SKM-1 (cell line): ENCODE results near the gene RNF144B.
"Not testable (repeated sequence)": the region's sequence is repeated elsewhere in the genome, so short reads cannot be mapped to it uniquely, and the experiment has no call there.

Source experiments
- DNase-seq: peaks from one replicate; lab custom pipeline; 2025; ENCODE audit not compliant: unreplicated experiment; lab: John Stamatoyannopoulos, UW

Gene RNF144B

DNA sequence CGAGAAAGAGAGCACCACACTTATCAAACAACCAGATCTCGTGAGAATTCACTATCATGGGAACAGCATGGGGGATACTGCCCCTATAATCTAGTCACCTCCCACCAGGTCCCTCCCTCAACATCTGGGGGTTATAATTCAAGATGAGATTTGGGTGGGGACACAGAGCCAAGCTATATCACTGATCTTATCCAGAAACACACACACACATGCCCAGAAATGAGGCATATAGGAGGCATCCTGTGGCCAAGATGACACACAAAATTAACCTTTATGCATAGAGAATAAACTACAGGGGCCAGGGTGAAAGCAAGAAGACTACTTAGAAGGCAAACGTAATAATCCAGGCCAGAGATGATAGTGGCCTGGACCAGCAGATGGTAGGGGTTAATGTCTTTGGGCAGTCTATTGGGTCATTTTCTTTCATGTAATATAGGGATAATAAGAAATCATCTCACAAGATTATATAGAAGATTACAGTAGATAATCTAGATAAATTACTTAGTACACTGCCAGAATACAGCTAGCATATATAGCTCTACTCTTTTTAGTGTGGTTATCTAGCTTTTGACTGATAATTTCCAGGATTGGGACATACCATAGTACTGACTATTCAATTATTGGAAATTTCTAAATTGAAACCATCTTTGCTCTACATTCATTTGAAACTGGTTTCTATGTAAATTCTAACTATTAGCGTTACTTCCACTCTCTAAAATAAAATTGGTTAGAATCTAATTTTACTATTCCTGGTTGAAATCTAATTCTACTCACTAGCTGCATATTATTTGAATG lies 20.0 kb downstream of the RNF144B start:
- DNase-seq: no peak

DNA sequence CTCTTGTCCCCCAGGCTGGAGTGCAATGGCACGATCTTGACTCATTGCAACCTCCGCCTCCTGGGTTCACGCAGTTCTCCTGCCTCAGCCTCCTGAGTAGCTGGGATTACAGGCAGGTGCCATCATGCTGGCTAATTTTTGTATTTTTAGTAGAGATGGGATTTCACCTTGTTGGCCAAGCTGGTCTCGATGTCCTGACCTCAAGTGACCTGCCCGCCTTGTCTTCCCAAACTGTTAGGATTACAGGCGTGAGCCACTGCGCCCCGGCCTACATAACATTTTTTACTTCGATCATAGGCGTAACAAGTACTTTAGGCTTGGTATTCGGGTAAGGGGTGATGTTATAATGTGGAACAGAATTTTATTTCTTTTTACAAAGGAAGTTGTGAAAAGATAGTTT lies 22.5 kb downstream of the RNF144B start:
- DNase-seq: not testable (repeated sequence)

DNA sequence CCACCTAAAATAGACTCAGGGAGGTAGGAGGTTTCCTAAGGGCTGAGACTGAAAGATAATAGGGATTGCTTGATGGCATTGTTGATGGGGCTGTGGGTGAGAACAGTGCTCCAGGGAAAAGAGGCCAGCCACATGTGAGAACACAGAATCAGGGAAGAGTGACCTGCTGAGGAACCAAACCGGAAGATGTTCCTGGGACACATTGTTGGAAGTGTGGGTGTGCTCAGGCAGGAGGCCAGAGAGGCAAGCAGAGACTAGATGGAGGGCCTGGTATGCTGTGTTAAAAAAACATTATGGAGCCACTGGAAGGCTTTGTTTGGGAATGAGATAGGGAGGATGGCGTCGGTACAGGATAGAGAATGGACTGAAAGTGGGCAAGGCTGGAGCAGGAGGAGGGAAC lies 23.3 kb downstream of the RNF144B start:
- DNase-seq: no peak

DNA sequence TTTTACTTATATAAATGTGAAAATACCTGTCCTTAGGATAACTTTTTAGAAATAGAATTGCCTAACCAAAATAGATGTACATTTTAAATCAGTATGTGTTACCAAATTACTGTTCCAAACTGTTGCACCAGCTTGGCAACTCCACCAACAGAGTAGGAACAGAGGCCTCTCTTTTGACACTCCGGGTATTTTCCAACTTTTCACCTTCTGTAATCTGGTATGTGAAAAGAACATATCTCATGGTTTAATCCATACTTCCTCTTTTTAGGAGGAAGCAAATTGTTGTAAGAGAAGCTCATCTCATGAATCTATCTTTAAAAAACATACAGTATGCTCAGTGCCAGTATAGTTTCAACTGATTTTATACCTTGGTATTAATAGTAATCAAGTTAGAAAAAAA lies 24.9 kb downstream of the RNF144B start:
- DNase-seq: peak; percentile 74

DNA sequence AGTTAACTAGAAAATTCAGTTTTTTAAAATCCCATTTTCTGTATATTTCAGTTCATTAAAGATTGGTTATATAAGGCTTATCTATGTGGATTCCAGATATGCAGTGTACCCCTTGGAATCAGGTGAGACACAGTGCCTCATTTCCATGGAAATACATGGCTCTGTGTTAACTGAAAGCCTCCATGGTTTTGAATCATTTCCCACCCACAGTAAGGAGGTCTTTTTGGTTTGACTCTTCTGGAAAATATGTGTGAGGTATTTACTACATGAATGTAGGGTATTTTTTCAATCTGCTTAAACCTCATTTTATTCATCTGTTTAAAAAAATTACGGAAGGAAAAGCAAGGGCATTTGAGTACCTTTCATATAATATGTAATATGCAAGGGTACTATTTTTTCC lies 25.5 kb downstream of the RNF144B start:
- DNase-seq: no peak

DNA sequence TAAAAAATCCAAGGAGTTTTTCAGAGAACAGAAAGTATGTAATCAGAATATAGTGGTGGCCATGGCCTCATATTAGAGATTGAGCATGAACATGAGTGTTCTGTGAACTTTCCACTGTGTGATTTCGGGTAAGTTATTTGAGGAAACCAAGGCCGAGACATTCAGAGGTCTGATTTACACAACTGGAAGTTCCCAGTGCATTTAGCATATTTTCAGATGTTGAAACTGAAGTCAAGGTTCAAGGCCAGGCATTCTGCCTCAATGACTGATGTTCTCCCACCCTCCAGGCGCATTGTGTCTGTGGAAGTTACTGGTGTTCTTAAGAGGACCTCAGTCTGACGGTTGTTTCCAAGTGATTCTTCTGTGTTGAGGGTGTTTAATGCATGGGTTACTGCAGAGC lies 26.2 kb downstream of the RNF144B start:
- no peak for DNase-seq

DNA sequence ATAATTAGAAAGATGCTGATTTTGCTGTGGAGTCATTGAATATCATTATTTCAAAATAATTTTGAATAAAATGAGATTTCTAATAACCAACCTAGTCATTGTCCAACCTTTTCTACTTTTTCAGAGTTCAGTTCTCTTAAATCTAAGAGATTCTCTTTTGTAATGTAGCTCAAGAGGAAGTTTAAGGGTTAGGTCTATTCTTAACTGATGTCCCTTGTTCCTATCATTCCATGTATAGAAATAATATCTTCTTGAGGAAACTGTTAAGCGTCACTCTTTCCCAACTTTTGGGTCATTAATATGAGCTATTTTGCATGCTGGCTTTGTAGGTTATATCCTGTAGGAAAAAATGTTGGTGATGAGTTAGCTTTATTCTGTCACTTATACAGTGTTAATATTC lies 27.0 kb downstream of the RNF144B start:
- no peak for DNase-seq

DNA sequence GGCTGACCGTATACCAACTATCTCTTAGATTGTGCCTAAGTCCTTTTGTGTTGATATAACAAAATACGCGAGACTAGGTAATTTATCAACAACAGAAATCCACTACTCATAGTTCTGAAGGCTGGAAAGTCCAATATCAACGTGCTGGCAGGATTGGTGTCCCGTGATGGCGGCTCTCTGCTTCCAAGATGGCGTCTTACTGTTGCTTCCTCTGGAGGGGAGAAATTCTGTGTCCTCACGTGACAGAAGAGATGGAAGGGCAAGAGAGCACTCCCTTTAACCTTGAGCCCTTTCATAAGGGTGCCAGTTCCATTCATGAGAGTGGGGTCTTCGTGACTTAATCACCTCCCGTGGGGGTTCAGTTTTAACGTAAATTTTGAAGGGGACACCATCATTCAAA lies 28.1 kb downstream of the RNF144B start:
- DNase-seq: no peak

DNA sequence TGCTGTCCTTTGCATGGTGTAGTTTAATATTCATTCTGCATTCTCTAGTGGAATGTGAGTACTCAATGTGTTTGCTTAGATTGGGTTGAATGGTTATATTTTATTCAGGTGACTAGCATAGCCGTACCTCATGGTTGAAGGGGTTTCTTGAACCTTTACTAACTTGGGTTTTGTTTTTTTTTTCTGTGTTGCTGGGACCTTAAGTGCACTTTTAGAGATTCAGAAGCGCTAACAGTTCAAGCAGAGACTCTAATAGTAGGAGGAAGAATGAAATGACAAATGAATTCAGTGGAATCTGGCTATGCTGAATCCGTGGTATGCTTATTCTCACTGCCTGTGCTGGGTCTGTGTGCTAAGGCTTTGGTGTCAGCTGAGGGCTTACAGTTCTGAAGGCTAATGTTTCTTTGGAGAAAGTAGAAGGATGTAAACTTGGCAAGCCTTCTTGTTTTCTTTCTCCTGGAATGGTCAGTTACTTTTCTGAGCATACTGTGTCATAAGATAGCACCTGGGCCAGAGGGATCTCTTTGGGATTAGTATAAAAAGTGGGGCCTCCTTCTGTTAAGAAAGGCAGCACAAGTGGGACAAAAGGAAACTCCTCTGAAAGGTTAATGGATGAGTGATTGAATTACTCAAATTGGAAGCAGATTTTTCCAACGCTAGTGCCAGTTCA lies 28.7 kb downstream of the RNF144B start:
- DNase-seq: no peak

DNA sequence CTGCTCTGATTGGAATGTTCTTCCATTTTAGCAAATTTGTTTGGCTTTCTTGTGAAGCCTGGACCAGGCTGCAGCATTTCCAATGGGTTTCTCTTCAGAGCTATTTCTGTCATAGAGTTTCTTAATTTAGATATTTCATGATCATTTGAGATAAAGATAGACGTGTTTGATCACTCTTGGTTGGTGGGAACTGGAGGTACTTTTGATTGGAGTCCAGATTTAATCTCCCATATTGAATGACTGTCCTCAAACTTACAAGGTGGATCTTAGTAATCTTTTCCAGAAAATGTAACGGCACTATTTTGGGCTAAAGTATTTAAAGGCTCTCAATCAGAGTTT lies 29.2 kb downstream of the RNF144B start:
- no peak for DNase-seq

DNA sequence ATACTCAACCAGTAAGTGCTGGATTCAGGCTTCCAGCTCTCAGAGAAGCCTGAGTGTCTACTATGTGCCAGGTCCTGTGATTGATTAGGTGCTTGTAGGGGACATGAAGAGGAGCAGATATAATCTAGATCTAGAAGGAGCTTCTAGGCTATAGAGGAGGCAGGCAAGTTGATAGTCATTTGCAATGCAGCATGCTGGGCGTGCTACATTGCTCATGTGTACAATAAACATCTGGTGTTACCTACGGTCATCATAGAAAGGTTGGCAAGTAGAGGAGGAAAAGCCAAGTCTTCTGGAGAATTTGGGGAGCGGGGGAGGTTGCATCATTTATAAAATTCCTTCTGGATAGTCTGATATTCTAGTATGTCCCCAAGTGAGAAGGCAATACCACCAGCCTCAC lies 33.2 kb downstream of the RNF144B start:
- no peak for DNase-seq

DNA sequence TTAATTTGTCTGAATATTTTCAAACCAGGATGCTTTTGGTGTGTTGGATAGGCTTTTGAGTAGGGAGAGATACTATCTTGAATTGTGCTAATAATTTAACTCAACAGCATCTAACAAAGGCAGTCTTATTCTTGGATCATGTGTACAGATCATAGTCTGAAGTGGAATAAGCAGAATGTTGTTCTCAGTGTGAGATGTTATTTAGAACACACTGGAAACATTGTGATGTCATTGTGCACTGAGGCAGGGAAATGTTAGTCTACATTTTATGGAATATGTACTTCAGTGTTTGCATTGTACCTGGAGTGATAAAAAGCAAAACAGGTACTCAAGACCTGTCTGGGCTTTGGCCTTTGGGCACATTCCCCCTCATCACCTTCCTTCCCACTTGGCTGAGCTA lies 35.0 kb downstream of the RNF144B start:
- DNase-seq: no peak

DNA sequence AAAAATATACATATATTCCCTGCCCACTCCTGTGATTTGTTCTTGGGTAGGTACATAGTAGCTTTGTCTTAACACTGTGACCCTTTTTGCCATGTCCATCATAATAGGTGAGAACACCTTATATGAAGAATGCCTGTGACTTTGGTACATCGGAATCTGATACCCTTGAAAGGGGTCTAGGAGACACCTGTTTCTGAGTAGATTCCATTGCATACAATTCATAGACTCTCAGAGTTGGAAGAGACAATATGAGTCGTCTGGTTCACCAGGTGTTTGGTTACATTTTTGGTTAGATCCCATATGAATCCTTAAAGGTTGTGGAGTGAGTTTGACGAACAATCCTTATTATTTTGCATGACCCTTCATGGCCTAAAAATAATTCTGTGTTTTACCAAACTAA lies 36.3 kb downstream of the RNF144B start:
- DNase-seq: no peak

DNA sequence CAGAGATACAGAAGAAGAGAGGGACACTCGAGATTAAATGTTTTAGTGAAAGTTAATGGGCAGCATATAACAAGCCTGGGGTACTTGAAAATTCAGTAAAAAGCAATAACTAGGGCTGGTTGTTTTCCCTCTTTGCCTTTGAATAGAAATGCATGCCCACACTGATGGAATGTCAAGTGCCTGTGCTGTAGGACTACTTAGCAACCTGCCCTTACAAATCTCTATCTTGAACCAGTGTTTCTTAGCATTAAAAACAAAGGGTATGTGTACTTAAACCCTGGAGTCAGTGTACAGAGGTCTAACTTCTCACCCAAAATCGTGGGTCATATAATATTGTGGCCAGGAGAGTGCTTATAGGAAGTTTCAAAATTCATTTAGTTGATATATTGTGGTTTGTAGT lies 37.1 kb downstream of the RNF144B start:
- no peak for DNase-seq

DNA sequence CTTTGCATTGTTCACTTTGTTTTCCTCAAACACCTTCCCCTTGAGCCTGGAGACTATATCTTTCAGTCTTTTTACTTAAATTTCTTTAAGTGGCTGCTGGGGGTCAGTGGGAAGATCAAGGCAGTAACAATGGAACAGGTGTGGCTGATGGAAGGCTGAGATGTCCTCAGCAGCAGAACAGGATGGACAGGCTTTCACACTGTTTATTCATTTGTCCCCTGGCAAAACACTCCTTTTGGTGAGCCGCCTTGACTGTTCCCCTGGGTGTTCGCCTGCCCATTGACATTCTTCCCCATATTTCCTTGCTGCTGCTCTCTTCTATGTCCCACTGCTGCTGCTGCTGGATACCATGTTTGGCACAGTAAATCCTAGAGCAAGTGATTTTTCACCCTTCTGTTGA lies 38.1 kb downstream of the RNF144B start:
- no peak for DNase-seq

DNA sequence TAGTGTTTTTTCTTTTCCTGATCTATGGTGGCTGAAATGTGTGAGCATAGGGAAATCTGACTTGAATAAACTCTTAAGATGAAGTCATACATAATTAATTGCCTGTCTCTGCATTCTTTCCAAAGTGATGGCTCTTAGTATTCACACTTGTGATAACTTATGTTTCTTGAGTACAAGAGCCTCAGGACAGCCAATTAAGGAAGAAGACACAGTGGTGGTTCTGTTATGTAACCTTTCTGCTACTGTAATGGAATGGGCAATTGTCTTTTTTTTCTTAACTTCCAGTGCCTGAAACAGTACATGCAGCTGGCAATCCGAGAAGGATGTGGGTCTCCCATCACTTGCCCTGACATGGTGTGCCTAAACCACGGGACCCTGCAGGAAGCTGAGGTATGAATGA lies 40.1 kb downstream of the RNF144B start:
- no peak for DNase-seq

DNA sequence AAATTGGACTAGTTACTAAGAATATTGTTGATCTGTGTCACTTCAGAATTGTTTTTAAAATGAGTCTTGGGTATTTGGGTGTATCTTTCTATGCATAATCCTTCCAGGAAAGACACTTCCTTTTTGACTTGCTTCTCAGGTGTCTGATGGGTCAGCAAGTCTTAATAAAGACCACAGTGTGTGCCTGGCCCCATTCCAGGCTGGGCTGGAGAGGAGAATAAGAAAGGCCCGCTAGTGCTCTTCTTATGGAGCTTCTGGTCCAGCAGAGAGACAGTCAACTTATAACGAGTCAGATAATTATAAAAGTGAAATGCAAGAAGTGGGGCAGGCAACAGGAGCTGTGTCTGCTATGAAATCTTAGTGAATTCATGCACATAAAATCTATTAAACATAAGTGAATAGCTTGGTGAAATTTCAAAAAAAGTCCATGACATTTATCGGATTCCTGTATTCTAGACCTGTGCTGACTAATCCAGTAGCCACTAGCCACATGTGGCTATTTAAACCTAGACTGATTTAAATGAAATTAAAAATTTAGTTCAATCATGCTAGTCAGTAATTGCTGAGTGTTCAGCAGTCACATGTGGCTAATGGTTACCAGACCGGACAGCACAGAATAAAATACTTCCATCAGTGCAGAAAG lies 42.6 kb downstream of the RNF144B start:
- no peak for DNase-seq

DNA sequence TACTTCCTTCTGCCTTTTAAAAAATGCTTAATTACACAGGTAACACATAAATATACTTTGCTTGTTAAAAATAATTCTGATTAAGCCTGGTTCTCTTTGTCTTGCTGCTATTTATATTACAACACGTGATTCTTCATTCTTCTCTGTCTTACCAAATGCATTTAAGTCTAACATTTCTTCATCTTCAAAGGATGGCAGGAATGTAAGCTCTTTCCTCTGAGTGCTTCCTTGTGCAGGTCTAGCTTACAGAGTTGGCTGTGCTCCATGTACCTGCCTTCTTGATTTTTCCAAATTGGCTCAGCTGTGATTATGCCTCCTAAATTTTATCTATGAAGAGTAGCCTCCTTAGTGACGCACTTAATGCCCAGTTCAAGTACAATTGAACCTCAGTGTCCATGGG lies 44.4 kb downstream of the RNF144B start:
- no peak for DNase-seq

DNA sequence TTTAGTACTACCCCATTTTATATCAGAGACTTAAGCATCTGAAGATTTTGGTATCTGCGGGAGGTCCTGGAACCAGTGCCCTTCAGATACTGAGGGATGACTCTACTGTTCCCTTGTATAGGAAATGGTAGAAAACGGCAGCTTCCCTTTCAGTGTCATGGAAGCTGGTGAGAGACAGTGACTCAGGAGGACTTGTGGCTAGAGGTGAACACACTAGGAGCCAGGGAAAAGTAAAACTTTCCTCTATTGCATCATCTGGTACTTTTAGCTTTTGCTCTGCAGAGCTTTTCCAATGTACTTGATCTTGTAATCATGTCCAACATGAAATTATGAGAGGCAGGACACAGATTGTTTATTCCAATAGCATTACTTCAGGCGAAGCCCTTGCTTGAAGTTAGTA lies 45.0 kb downstream of the RNF144B start:
- no peak for DNase-seq

DNA sequence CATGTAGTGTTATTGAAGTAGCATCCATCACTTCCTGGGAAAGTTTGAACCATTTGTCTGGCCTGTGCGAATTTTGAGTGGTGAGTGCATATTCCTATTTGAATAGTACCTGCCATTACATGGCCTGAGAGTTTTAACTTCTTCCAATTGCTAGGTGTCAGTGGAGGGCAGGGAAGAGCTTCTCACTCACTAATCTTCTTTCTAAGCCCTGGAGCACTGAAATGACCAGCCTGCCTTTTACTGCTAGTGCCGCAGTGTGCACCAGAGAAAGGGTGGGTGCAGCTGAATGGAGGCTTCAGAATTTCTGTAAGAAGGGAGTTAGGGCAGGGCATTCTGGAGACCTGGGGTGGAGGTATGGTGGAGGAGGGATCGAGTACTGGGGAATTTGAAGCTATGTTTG lies 45.5 kb downstream of the RNF144B start:
- no peak for DNase-seq

DNA sequence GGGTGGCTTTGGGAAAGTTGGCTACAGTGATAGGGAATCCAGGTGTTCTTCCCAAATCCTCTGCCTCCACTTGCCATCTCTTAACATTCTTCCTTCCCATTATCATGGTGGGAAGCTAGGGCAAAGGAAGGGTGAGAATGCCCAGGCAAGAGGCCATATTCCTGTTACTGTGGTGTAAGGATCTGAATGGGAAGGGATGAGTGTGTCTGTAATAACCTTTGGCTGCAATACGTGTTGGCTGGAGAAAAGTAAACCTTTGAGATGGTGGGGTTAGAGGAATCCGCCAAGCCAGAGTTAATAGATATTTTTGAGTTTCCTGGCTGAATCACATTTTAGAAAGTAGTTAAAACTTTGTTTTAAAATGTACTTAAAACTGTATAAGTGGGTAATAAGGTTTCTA lies 45.9 kb downstream of the RNF144B start:
- no peak for DNase-seq

DNA sequence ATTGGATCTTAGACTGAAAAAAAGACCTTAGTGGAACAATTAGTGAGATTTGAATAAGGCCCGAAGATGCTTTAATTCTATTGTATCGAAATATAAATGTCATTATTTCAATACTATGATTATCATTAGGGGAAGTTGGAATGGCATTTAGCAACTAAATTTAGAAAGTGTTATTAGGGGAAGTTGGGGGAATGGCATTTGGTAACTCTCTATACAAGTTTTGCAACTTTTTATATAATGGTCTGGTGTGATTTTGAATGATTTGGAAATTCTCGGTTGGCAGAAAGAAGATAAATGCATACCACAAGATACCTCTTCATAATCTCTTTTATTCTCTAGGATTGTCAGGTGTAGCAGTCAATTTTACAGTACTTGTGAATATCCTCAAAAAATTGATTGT lies 49.2 kb downstream of the RNF144B start:
- DNase-seq: no peak

DNA sequence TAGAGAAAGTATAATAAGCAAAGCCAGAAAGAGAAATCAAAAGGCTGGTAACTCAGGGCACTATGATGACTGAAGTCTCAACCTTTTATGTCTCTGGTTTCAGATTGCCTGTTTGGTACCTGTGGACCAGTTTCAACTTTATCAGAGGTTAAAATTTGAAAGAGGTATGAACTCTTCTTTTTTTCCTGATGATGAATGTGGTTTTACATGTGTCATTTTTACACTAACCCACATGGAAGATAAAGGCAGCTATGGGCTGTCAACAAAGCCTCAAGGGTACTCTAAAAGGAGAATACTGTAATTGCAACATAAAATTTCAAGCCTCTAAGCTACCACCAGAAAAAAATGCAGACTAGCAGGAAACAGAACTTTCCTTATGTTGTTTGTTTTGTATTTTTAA lies 52.4 kb downstream of the RNF144B start:
- DNase-seq: no peak
